Measurements from ENCODE around the gene AZU1. TPM values are rescaled to one million over a fixed set of nuclear protein-coding genes. Genes with fewer than 3 reads are reported as not detected.
A peak's percentile ranks its signal among the peaks of the same experiment; 100 is the strongest.

AZU1 gene
- total and polyA plus RNA-seq, 2 of the 8 experiments (the other 6 are each of a cell fraction or from before 2014, with no cell fraction given) = 0.80 to 1.3 TPM

- H2AFZ ChIP-seq (ENCODE audit: low read length) = no peak overlapping the region
- no peak overlapping the region for H3K4ac ChIP-seq (replicated peaks; ENCODE audit: insufficient read length, low read depth, low read length)
- DNase-seq (ENCODE audit: low read depth in 1 of 2, low spot score in 2 of 2) = no peak
- H4K5ac ChIP-seq (ENCODE audit: insufficient read length, low read depth, low read length) = no peak overlapping the region
- no peak overlapping the region for H3K56ac ChIP-seq (replicated peaks; ENCODE audit: insufficient read length, low read depth, low read length)
- no peak overlapping the region for H4K8ac ChIP-seq (ENCODE audit: extremely low read depth, insufficient read depth, low read length)
- H2BK12ac ChIP-seq (ENCODE audit: low read depth, low read length) = no peak overlapping the region
- no peak overlapping the region for H3K9ac ChIP-seq (replicated peaks in 1 of 4; ENCODE audit: extremely low read depth in 1 of 4, low read depth in 3 of 4, low read length in 3 of 4)
- H3K23ac ChIP-seq (ENCODE audit: insufficient read length) = no peak overlapping the region
- H3K27ac ChIP-seq (ENCODE audit: low read depth, low read length) = no peak overlapping the region
- H3K27me3 ChIP-seq (replicated peaks in 1 of 4; ENCODE audit: control insufficient read depth in 3 of 4, extremely low read depth in 1 of 4, insufficient read depth in 3 of 4, low read length in 3 of 4) = no peaks in the 10 kb centered on the region
- H3K79me1 ChIP-seq (ENCODE audit: low read depth, low read length) = peaks cover 2% of the 10 kb centered on the region
- H2BK15ac ChIP-seq (ENCODE audit: low read length) = no peak overlapping the region
- no peak overlapping the region for H3K4me2 ChIP-seq (ENCODE audit: insufficient read depth in 1 of 2, low read depth in 2 of 2, low read length in 2 of 2)
- WGBS, 2 experiments (ENCODE audit: extremely low coverage in 1 of 2, insufficient coverage in 1 of 2, insufficient read length in 1 of 2, insufficient replicate concordance in 2 of 2, low coverage in 1 of 2, low lambda C conversion rate in 2 of 2, missing lambda C conversion rate in 1 of 2) = no CpG with 5 or more reads among the region's 13 CpGs
- no peak overlapping the region for H2BK20ac ChIP-seq (ENCODE audit: low read length)
- CTCF ChIA-PET (ENCODE audit: partially characterized antibody) = interaction anchor here (1.9 to 2.3 kb wide), 2 partner anchors 16 to 109 kb away, joined by 5 to 8 read pairs; no protein-coding TSS in a partner anchor
- no peak for TF ChIP-seq CBX8 (IDR thresholded peaks at IDR 0.05; ENCODE audit: borderline replicate concordance, low read depth, low read length)
- no peak for TF ChIP-seq HDAC2 (IDR thresholded peaks at IDR 0.05; ENCODE audit: borderline replicate concordance in 1 of 2, low read depth in 2 of 2, low read length in 2 of 2)
- TF ChIP-seq CEBPB (IDR thresholded peaks at IDR 0.05; ENCODE audit: low read depth, low read length) = no peak
- no peak for TF ChIP-seq SP1 (IDR thresholded peaks at IDR 0.05; ENCODE audit: low read depth, low read length)
- TF ChIP-seq RNF2 (IDR thresholded peaks at IDR 0.05; ENCODE audit: borderline replicate concordance, low read depth, low read length, missing control alignments, poor library complexity, severe bottlenecking) = no peak
- TF ChIP-seq TBP (IDR thresholded peaks at IDR 0.05; ENCODE audit: low read depth, low read length) = no peak
- TF ChIP-seq EP300 (IDR thresholded peaks at IDR 0.05; ENCODE audit: borderline replicate concordance in 1 of 2, low read depth in 2 of 2, low read length in 2 of 2) = no peak
- no peak for TF ChIP-seq CHD1 (IDR thresholded peaks at IDR 0.05; ENCODE audit: low read depth, low read length)
- TF ChIP-seq BCL11A (IDR thresholded peaks at IDR 0.05; ENCODE audit: low read depth in 2 of 2, low read length in 2 of 2) = no peak
- TF ChIP-seq EGR1 (IDR thresholded peaks at IDR 0.05; ENCODE audit: borderline replicate concordance, low read depth, low read length) = no peak
- TF ChIP-seq ATF2 (IDR thresholded peaks at IDR 0.05; ENCODE audit: low read length) = no peak
- no peak for TF ChIP-seq POLR2A (IDR thresholded peaks at IDR 0.05; ENCODE audit: control extremely low read depth in 1 of 2, low read depth in 2 of 2, low read length in 2 of 2)
- no peak overlapping the region for H2BK120ac ChIP-seq (replicated peaks; ENCODE audit: low read depth, low read length)
- peaks cover 0 to 14% (median 4%) of the 10 kb centered on the region in 4 experiments; a peak in 5 of 7 replicates for H3K4me1 ChIP-seq (replicated peaks in 1 of 4; ENCODE audit: control insufficient read depth in 3 of 4, insufficient read depth in 4 of 4, low read length in 3 of 4)
- H3K14ac ChIP-seq (ENCODE audit: insufficient read length) = no peak overlapping the region
- no peak for FAIRE-seq
- H4K20me1 ChIP-seq (replicated peaks in 1 of 2; ENCODE audit: control insufficient read depth in 1 of 2, insufficient read depth in 2 of 2, low read length in 2 of 2) = peaks cover 4 to 5% of the 10 kb centered on the region in 2 experiments
- peaks cover 0 to 15% (median 0%) of the 10 kb centered on the region in 4 experiments; a peak in 4 of 8 replicates for H3K36me3 ChIP-seq (ENCODE audit: control insufficient read depth in 2 of 4, insufficient read depth in 4 of 4, low read length in 3 of 4)
- H3K23me2 ChIP-seq (ENCODE audit: low read depth, low read length) = no peaks in the 10 kb centered on the region
- no peak overlapping the region for H2AK5ac ChIP-seq (ENCODE audit: low read depth, low read length)
- H3K4me3 ChIP-seq (ENCODE audit: extremely low read depth in 1 of 4, insufficient read depth in 2 of 4, low read depth in 3 of 4, low read length in 4 of 4) = no peak overlapping the region
- POLR2A ChIA-PET (ENCODE audit: partially characterized antibody) = interaction anchor here (0.6 to 11.5 kb wide), 9 partner anchors 7 to 148 kb away, joined by 3 to 82 read pairs (median 4); partner anchors contain the start of genes ELANE, MED16, RNU6-2 and RNU6-9
- peak overlapping the region; percentile 56; the same call in 1 of the 2 replicates for H2BK5ac ChIP-seq (ENCODE audit: low read depth, low read length)
- peak overlapping the region; percentile 48; the same call in 1 of the 2 replicates for H3K18ac ChIP-seq (ENCODE audit: extremely low read depth, low read length)
- H4K91ac ChIP-seq (replicated peaks; ENCODE audit: insufficient read length, low read length) = no peak overlapping the region
- H3K79me2 ChIP-seq (ENCODE audit: control insufficient read depth in 1 of 2, insufficient read depth in 2 of 2, low read length in 2 of 2) = no peaks in the 10 kb centered on the region
- peaks cover 0 to 3% of the 10 kb centered on the region in 2 experiments; a peak in 1 of 4 replicates for H3K9me3 ChIP-seq (ENCODE audit: insufficient read depth in 2 of 2, low read depth in 1 of 2, low read length in 1 of 2)
Measured at GRCh38 chr19:873084-873483, 45.4 kb downstream of the AZU1 start.
